SK-N-SH treated with all-trans-retinoic acid at 6 μM for 48 hours (cell line): ENCODE measurements around the gene DCHS2.

Source experiments
- ARNTL ChIP-seq: fragments of 450-650 bp; formaldehyde crosslinking; IDR thresholded peaks from 2 replicates; pipeline ENCODE4 v1.5.0; 2020; ENCODE audit warnings: low read depth, mild to moderate bottlenecking, moderate library complexity, borderline replicate concordance
- PATZ1 ChIP-seq: fragments of 250-450 bp; sonication (Bioruptor Pico); IDR thresholded peaks from 2 replicates; pipeline ENCODE4 v1.8.0; 2020; ENCODE audit warnings: mild to moderate bottlenecking, moderate library complexity, borderline replicate concordance
- PPARA ChIP-seq: fragments of 250-450 bp; sonication (Bioruptor Pico); IDR thresholded peaks from 2 replicates; pipeline ENCODE4 v1.5.0; 2020; ENCODE audit warnings: mild to moderate bottlenecking, borderline replicate concordance
- RARB ChIP-seq: fragments of 250-450 bp; sonication (Bioruptor Pico); IDR thresholded peaks from 2 replicates; pipeline ENCODE4 v1.8.0; 2021; ENCODE audit warnings: mild to moderate bottlenecking, moderate library complexity
- TOX ChIP-seq: fragments of 250-450 bp; sonication (Bioruptor Pico); IDR thresholded peaks from 2 replicates; pipeline ENCODE4 v1.8.0; 2021; ENCODE audit warnings: mild to moderate bottlenecking, moderate library complexity, borderline replicate concordance
- ZNF8 ChIP-seq: fragments of 450-650 bp; formaldehyde crosslinking; IDR thresholded peaks from 2 replicates; pipeline ENCODE4 v1.5.0; 2020; ENCODE audit warnings: mild to moderate bottlenecking, moderate library complexity

- TF ChIP-seq ARNTL (CRISPR knock-in tag) (no peak), RARB (CRISPR knock-in tag) (no peak), PPARA (CRISPR knock-in tag) (no peak), TOX (no peak), PATZ1 (CRISPR knock-in tag) (no peak), ZNF8 (no peak)
These were observed 42.7 kb upstream of the DCHS2 start for GRCh38 chr4:154534296-154534695.
